ENCODE results near the gene FNDC1.

Gene FNDC1

DNA sequence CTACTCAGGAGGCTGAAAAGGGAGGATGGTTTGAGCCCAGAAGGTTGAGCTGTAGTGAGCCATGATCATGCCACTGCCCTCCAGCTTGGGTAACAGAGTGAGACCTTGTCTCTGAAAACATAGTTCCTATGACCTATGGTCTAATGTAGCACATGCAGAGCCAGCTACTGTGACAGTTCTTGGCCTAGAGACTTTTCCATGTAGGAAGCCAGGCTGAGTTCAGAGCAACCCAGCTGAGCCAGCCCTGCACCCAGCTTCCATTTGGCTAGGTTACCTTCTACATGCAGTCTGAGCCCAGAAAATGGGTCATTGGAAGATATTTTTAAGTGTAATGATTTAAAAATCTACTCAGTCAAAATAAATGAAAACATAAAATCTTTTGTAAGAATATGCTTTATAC lies 92.8 kb downstream of the FNDC1 start:
- TF ChIP-seq, protein P1, sequence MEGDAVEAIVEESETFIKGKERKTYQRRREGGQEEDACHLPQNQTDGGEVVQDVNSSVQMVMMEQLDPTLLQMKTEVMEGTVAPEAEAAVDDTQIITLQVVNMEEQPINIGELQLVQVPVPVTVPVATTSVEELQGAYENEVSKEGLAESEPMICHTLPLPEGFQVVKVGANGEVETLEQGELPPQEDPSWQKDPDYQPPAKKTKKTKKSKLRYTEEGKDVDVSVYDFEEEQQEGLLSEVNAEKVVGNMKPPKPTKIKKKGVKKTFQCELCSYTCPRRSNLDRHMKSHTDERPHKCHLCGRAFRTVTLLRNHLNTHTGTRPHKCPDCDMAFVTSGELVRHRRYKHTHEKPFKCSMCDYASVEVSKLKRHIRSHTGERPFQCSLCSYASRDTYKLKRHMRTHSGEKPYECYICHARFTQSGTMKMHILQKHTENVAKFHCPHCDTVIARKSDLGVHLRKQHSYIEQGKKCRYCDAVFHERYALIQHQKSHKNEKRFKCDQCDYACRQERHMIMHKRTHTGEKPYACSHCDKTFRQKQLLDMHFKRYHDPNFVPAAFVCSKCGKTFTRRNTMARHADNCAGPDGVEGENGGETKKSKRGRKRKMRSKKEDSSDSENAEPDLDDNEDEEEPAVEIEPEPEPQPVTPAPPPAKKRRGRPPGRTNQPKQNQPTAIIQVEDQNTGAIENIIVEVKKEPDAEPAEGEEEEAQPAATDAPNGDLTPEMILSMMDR (IDR thresholded peaks at IDR 0.05; ENCODE audit: borderline replicate concordance, insufficient read depth, low read depth, low read length): no peak
- no peak overlapping the region for H3K4me3 ChIP-seq (ENCODE audit: low read depth, low read length)

DNA sequence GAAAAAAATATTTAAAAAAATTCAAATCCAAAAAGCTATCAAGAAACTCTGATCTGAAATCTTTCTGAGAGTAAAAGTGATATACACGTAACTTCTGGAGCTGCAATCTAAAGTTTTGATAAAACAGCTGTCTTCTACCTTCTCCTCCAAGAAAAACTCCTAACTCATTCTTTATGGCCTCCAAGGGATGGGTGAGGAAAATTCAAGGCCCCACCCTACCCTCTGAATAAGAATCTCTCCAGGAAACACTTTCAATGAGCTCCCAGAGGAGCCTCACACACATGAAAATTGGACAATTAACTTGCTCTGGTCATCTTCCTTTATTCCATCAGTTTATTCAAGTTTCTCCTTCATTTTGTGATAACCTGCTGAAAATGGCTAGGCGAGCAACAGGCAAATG lies 93.4 kb downstream of the FNDC1 start:
- no peak overlapping the region for H3K4me3 ChIP-seq (ENCODE audit: low read depth, low read length)
- TF ChIP-seq, protein P1 (IDR thresholded peaks at IDR 0.05; ENCODE audit: borderline replicate concordance, insufficient read depth, low read depth, low read length): no peak

GRCh38 chr6:159267165-159267564 lies 98.0 kb downstream of the FNDC1 start:
- H3K4me3 ChIP-seq (ENCODE audit: low read depth, low read length): no peak overlapping the region
- TF ChIP-seq, protein P1 (IDR thresholded peaks at IDR 0.05; ENCODE audit: borderline replicate concordance, insufficient read depth, low read depth, low read length): no peak

- TF ChIP-seq, protein P1 (IDR thresholded peaks at IDR 0.05; ENCODE audit: borderline replicate concordance, insufficient read depth, low read depth, low read length): no peak
- H3K4me3 ChIP-seq (ENCODE audit: low read depth, low read length): no peak overlapping the region
Measured at GRCh38 chr6:159268511-159268910, 99.3 kb downstream of the FNDC1 start.

DNA sequence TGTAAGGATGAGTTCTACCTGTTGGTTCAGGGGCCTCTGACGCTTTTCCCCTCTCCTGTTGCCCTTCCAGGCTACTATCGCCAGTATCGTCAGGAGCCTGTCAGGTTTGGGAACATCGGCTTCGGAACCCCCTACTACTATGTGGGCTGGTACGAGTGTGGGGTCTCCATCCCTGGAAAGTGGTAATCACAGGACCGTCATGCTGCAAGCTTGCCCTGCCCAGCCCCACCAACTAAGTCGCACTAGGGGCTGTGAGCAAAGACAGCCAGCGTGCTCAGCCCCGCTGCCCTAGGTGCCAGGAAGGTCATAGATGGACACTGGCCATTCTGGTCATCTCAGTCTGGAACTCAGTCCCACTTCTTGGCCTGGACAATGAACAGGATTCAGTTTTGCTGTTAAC lies 102.1 kb downstream of the FNDC1 start:
- TF ChIP-seq, protein P1 (IDR thresholded peaks at IDR 0.05; ENCODE audit: borderline replicate concordance, insufficient read depth, low read depth, low read length): no peak
- no peak overlapping the region for H3K4me3 ChIP-seq (ENCODE audit: low read depth, low read length)

GRCh38 chr6:159278626-159279025 lies 109.4 kb downstream of the FNDC1 start:
- H3K4me3 ChIP-seq (ENCODE audit: low read depth, low read length): no peak overlapping the region
- TF ChIP-seq, protein P1 (IDR thresholded peaks at IDR 0.05; ENCODE audit: borderline replicate concordance, insufficient read depth, low read depth, low read length): no peak

- no peak overlapping the region for H3K4me3 ChIP-seq (ENCODE audit: low read depth, low read length)
- TF ChIP-seq, protein P1 (IDR thresholded peaks at IDR 0.05; ENCODE audit: borderline replicate concordance, insufficient read depth, low read depth, low read length): no peak
Measured at GRCh38 chr6:159279790-159280277, 110.6 kb downstream of the FNDC1 start.
